Hepatocyte (in vitro differentiated cells): Measurements from ENCODE around the gene RPAIN. TPM values are rescaled to one million over a fixed set of nuclear protein-coding genes. Genes with fewer than 3 reads are reported as not detected.

Experiments used
- DNase-seq: peaks from one replicate; pipeline ENCODE4 v3.0.0-alpha.2; 2016; ENCODE audit warnings: low spot score
- H2AFZ ChIP-seq: fragments of 200-600 bp; sonication (generic); 2 replicates; pipeline ENCODE4 v1.6.0; 2016; ENCODE audit warnings: antibody characterized with exemption, mild to moderate bottlenecking
- H3K27ac ChIP-seq: fragments of 200-600 bp; sonication (generic); 2 replicates; pipeline ENCODE4 v1.5.1; 2016; ENCODE audit warnings: mild to moderate bottlenecking
- H3K27me3 ChIP-seq: fragments of 200-600 bp; sonication (generic); 2 replicates; pipeline ENCODE4 v1.6.1; 2016
- H3K36me3 ChIP-seq: fragments of 200-600 bp; sonication (generic); replicated peaks from 2 replicates; pipeline ENCODE4 v1.5.1; 2016; ENCODE audit warnings: low read depth; ENCODE audit not compliant: insufficient read depth
- H3K4me1 ChIP-seq: fragments of 200-600 bp; sonication (generic); 2 replicates; pipeline ENCODE4 v1.5.1; 2016; ENCODE audit warnings: mild to moderate bottlenecking, moderate library complexity; ENCODE audit not compliant: insufficient read depth
- H3K4me2 ChIP-seq: fragments of 200-600 bp; sonication (generic); 2 replicates; pipeline ENCODE4 v1.6.0; 2016
- H3K4me3 ChIP-seq: fragments of 200-600 bp; sonication (generic); 2 replicates; pipeline ENCODE4 v1.5.1; 2016; ENCODE audit warnings: mild to moderate bottlenecking
- H3K79me2 ChIP-seq: fragments of 200-600 bp; sonication (generic); 2 replicates; pipeline ENCODE4 v1.6.0; 2017; ENCODE audit warnings: mild to moderate bottlenecking
- H3K9me2 ChIP-seq: fragments of 200-600 bp; sonication (generic); replicated peaks from 2 replicates; pipeline ENCODE4 v1.6.0; 2017; ENCODE audit warnings: mild to moderate bottlenecking; ENCODE audit not compliant: insufficient read depth
- H3K9me3 ChIP-seq: fragments of 200-600 bp; sonication (generic); 2 replicates; pipeline ENCODE4 v1.5.1; 2016; ENCODE audit warnings: low read depth, mild to moderate bottlenecking
- H4K20me1 ChIP-seq: fragments of 200-600 bp; sonication (generic); 2 replicates; pipeline ENCODE4 v1.6.0; 2016; ENCODE audit warnings: mild to moderate bottlenecking; ENCODE audit not compliant: insufficient read depth, poor library complexity, severe bottlenecking
- CTCF ChIP-seq: fragments of 200-600 bp; sonication (generic); IDR thresholded peaks from 2 replicates; pipeline ENCODE4 v1.5.1; 2016; ENCODE audit warnings: antibody characterized with exemption, mild to moderate bottlenecking; ENCODE audit not compliant: poor library complexity
- EZH2 ChIP-seq: fragments of 200-600 bp; sonication (generic); IDR thresholded peaks from 2 replicates; pipeline ENCODE4 v1.6.1; 2016; ENCODE audit warnings: antibody characterized with exemption, mild to moderate bottlenecking, borderline replicate concordance
- EZH2phosphoT487 ChIP-seq: fragments of 200-600 bp; sonication (generic); IDR thresholded peaks from one replicate; pipeline ENCODE4 v1.6.1; 2018; ENCODE audit warnings: antibody characterized with exemption, mild to moderate bottlenecking, low read depth, moderate library complexity; ENCODE audit not compliant: unreplicated experiment, severe bottlenecking
- WGBS: methylation state at CpG from one replicate; pipeline ENCODE4 v1.1.6; 2016; ENCODE audit warnings: low lambda C conversion rate; ENCODE audit errors: missing lambda C conversion rate; 5-methylcytosine and 5-hydroxymethylcytosine counted together
- polyA plus RNA-seq: library from polyadenylated mRNA; unstranded; fragments of >200 nt; fragmentation: Nextera tagmentation; extraction: Ambion mirVana; gene quantifications from 2 replicates; pipeline ENCODE4 v1.2.1, GENCODE V29; 2016
- total RNA-seq: library from RNA; depleted of rRNA; stranded (reverse); fragments of >200 nt; gene quantifications from 2 replicates; pipeline ENCODE4 v1.2.3, GENCODE V29; 2014

RPAIN gene
- total and polyA plus RNA-seq, 2 experiments from 2014 or later: 51.6 to 57.6 TPM

GRCh38 chr17:5443728-5444127 lies 23.7 kb downstream of the RPAIN start:
- TF ChIP-seq EZH2phosphoT487 (no peak), EZH2 (no peak), CTCF (no peak)
- Histone ChIP-seq H3K79me2 (peaks cover 1% of the 10 kb centered on the region), H3K4me1 (no peaks in the 10 kb centered on the region), H3K36me3 (no peaks in the 10 kb centered on the region), H2AFZ (no peak overlapping the region), H3K9me2 (no peaks in the 10 kb centered on the region), H3K4me3 (no peak overlapping the region), H3K27me3 (no peaks in the 10 kb centered on the region), H3K9me3 (no peaks in the 10 kb centered on the region), H3K27ac (no peak overlapping the region), H4K20me1 (no peaks in the 10 kb centered on the region), H3K4me2 (no peak overlapping the region)
- DNase-seq: no peak
- WGBS: 98% methylated on average over 6 of the region's 6 CpGs

- Histone ChIP-seq H3K9me3 (no peaks in the 10 kb centered on the region), H3K36me3 (no peaks in the 10 kb centered on the region), H3K27ac (no peak overlapping the region), H3K4me3 (no peak overlapping the region), H2AFZ (no peak overlapping the region), H3K27me3 (no peaks in the 10 kb centered on the region), H3K9me2 (no peaks in the 10 kb centered on the region), H4K20me1 (no peaks in the 10 kb centered on the region), H3K4me2 (no peak overlapping the region), H3K4me1 (no peaks in the 10 kb centered on the region), H3K79me2 (no peaks in the 10 kb centered on the region)
- TF ChIP-seq EZH2phosphoT487: no peak
- no peak for TF ChIP-seq EZH2
- no peak for TF ChIP-seq CTCF
- WGBS: over 99% methylated on average over 22 of the region's 22 CpGs
- no peak for DNase-seq
Observed at GRCh38 chr17:5444209-5444608, 24.2 kb downstream of the RPAIN start.

DNA sequence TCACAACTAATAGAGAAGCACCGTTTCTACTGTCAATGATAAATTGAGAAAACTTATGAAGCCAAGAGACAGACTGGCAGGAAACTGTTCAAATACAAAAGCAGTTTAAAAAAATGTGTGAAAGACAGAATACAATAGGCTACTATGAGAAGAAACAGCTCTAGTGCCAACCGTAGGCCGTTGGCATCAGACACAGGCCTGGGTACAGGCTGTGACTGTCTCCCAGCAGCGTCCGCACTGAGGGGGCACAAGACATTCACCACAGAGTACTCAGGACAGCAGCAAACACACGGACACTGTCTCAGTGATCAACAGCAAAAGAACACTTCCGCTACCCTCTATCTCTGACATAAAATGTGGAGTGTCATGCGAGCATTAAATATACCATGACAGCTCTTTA lies 26.8 kb downstream of the RPAIN start:
- Histone ChIP-seq H3K9me2 (no peaks in the 10 kb centered on the region), H4K20me1 (no peaks in the 10 kb centered on the region), H3K9me3 (no peaks in the 10 kb centered on the region), H3K36me3 (no peaks in the 10 kb centered on the region), H3K4me1 (no peaks in the 10 kb centered on the region), H2AFZ (no peak overlapping the region), H3K4me3 (no peak overlapping the region), H3K79me2 (no peaks in the 10 kb centered on the region), H3K4me2 (no peak overlapping the region), H3K27ac (no peak overlapping the region), H3K27me3 (no peaks in the 10 kb centered on the region)
- DNase-seq: no peak
- TF ChIP-seq CTCF: no peak
- no peak for TF ChIP-seq EZH2phosphoT487
- no peak for TF ChIP-seq EZH2
- WGBS: 98% methylated on average over 8 of the region's 8 CpGs
